SK-N-SH (cell line): ENCODE results near the gene BAIAP2L1. TPM values are rescaled to one million over a fixed set of nuclear protein-coding genes. Genes with fewer than 3 reads are reported as not detected.

Source experiments
- CTCF ChIA-PET: fragments of 300-600, 350-600 bp; formaldehyde crosslinking; extraction: SDS; loops from one replicate; lab custom pipeline; 2021; lab: Yijun Ruan, JAX
- POLR2A ChIA-PET: fragments of 350-600 bp; sonication (Branson Sonifier 250); formaldehyde crosslinking; extraction: SDS; loops from one replicate; lab custom pipeline; 2020; ENCODE audit warnings: antibody characterized with exemption, inconsistent platforms; lab: Yijun Ruan, JAX
- DNase-seq: peaks from one replicate; pipeline ENCODE4 v3.0.0; 2012
- H2AFZ ChIP-seq: fragments of 200-600 bp; sonication (generic); 2 replicates; pipeline ENCODE4 v1.8.1; 2016; ENCODE audit warnings: antibody characterized with exemption, mild to moderate bottlenecking, low read depth
- H3F3A ChIP-seq: fragments of 200-600 bp; sonication (generic); replicated peaks from 2 replicates; pipeline ENCODE3; 2016; ENCODE audit warnings: antibody characterized with exemption, mild to moderate bottlenecking; ENCODE audit not compliant: insufficient read depth
- H3K27ac ChIP-seq, 2 experiments: fragments of 200-500 bp in 1 of 2; fragments of 200-600 bp in 1 of 2; sonication (Bioruptor generic) in 1 of 2; sonication (generic), shearing (Covaris generic) in 1 of 2; 2 replicates each; pipeline versions ENCODE4 v1.5.1 to v1.6.1; 2014 to 2016; ENCODE audit warnings: low read depth in 2 of 2, inconsistent platforms in 1 of 2, low read length in 1 of 2, mild to moderate bottlenecking in 1 of 2, mixed read lengths in 1 of 2
- H3K27me3 ChIP-seq: fragments of 200-600 bp; sonication (generic), shearing (Covaris generic); 2 replicates; pipeline ENCODE4 v1.6.1; 2016; ENCODE audit warnings: mixed run types; ENCODE audit not compliant: insufficient read depth
- H3K36me3 ChIP-seq, 2 experiments: fragments of 200-500 bp in 1 of 2; fragments of 200-600 bp in 1 of 2; sonication (Bioruptor generic) in 1 of 2; sonication (generic) in 1 of 2; replicated peaks in 1 of 2; 2 replicates each; pipeline versions ENCODE3 to v1.5.1; 2014 to 2016; ENCODE audit warnings: low read length in 1 of 2, mild to moderate bottlenecking in 1 of 2; ENCODE audit not compliant: insufficient read depth in 2 of 2, control insufficient read depth in 1 of 2
- H3K4me1 ChIP-seq, 2 experiments: fragments of 200-500 bp in 1 of 2; fragments of 200-600 bp in 1 of 2; sonication (Bioruptor generic) in 1 of 2; sonication (generic), shearing (Covaris generic) in 1 of 2; 2 replicates each; pipeline versions ENCODE4 v1.5.1 to v1.6.1; 2014 to 2016; ENCODE audit warnings: low read depth in 1 of 2, low read length in 1 of 2, mixed run types in 1 of 2; ENCODE audit not compliant: insufficient read depth in 2 of 2, control insufficient read depth in 1 of 2
- H3K4me2 ChIP-seq: fragments of 200-600 bp; sonication (generic), shearing (Covaris generic); 2 replicates; pipeline ENCODE4 v1.6.1; 2017; ENCODE audit warnings: mixed run types
- H3K4me3 ChIP-seq, 2 experiments: fragments of 200-500 bp in 1 of 2; fragments of 200-600 bp in 1 of 2; sonication (Bioruptor generic) in 1 of 2; sonication (generic), shearing (Covaris generic) in 1 of 2; 2 replicates each; pipeline versions ENCODE4 v1.5.1 to v1.8.1; 2014 to 2016; ENCODE audit warnings: low read depth in 2 of 2, inconsistent platforms in 1 of 2, low read length in 1 of 2, mild to moderate bottlenecking in 1 of 2, mixed read lengths in 1 of 2, moderate library complexity in 1 of 2
- H3K79me2 ChIP-seq: fragments of 200-600 bp; sonication (generic); 2 replicates; pipeline ENCODE4 v1.8.1; 2017; ENCODE audit warnings: mild to moderate bottlenecking; ENCODE audit not compliant: insufficient read depth
- H3K9ac ChIP-seq: fragments of 200-600 bp; sonication (generic); 2 replicates; pipeline ENCODE4 v1.6.1; 2017; ENCODE audit warnings: mixed run types
- H3K9me2 ChIP-seq: fragments of 200-600 bp; sonication (generic); 2 replicates; pipeline ENCODE4 v1.6.1; 2017; ENCODE audit warnings: mixed run types
- H3K9me3 ChIP-seq: fragments of 200-600 bp; sonication (generic); 2 replicates; pipeline ENCODE4 v1.6.1; 2017; ENCODE audit warnings: mixed run types, mild to moderate bottlenecking, moderate library complexity
- H4K20me1 ChIP-seq: fragments of 200-600 bp; sonication (generic); 2 replicates; pipeline ENCODE4 v1.6.1; 2017; ENCODE audit warnings: mild to moderate bottlenecking, mixed run types; ENCODE audit not compliant: insufficient read depth
- CHD2 ChIP-seq: fragments of 150-350 bp; IDR thresholded peaks from 2 replicates; pipeline ENCODE4 v1.6.1; 2018; ENCODE audit warnings: low read length; ENCODE audit not compliant: partially characterized antibody
- ELF1 ChIP-seq: IDR thresholded peaks from 2 replicates; pipeline ENCODE4 v1.4.0; 2012
- FOXM1 ChIP-seq: IDR thresholded peaks from 2 replicates; pipeline ENCODE4 v1.4.0; 2012; ENCODE audit warnings: low read depth, mild to moderate bottlenecking
- MXI1 ChIP-seq: IDR thresholded peaks from 2 replicates; pipeline ENCODE4 v1.6.1; 2012; ENCODE audit warnings: mild to moderate bottlenecking, low read depth, low read length, improper control_type of control experiment
- RAD21 ChIP-seq: IDR thresholded peaks from 2 replicates; pipeline ENCODE4 v1.6.1; 2012; ENCODE audit warnings: mild to moderate bottlenecking, low read length
- RCOR1 ChIP-seq: fragments of 150-350 bp; IDR thresholded peaks from 2 replicates; pipeline ENCODE4 v1.6.1; 2017; ENCODE audit warnings: antibody characterized with exemption, low read length
- REST ChIP-seq: IDR thresholded peaks from 2 replicates; pipeline ENCODE4 v1.6.1; 2012; ENCODE audit warnings: mild to moderate bottlenecking, low read depth, low read length, moderate library complexity
- RFX5 ChIP-seq: IDR thresholded peaks from 2 replicates; pipeline ENCODE4 v1.6.1; 2012; ENCODE audit warnings: mild to moderate bottlenecking, improper control_type of control experiment, low read length
- SIN3A ChIP-seq: IDR thresholded peaks from 2 replicates; pipeline ENCODE4 v1.6.1; 2012; ENCODE audit warnings: low read depth, mild to moderate bottlenecking, low read length, moderate library complexity, borderline replicate concordance
- TAF1 ChIP-seq: IDR thresholded peaks from 2 replicates; pipeline ENCODE4 v1.6.1; 2012; ENCODE audit warnings: low read depth, mild to moderate bottlenecking, low read length, moderate library complexity, borderline replicate concordance
- USF1 ChIP-seq: IDR thresholded peaks from 2 replicates; pipeline ENCODE4 v1.4.0; 2012; ENCODE audit warnings: low read depth, borderline replicate concordance
- YY1 ChIP-seq: IDR thresholded peaks from 2 replicates; pipeline ENCODE4 v1.4.0; 2012; ENCODE audit warnings: low read depth, mild to moderate bottlenecking
- WGBS: methylation state at CpG from one replicate; pipeline ENCODE4 v1.1.6; 2017; ENCODE audit warnings: low lambda C conversion rate; 5-methylcytosine and 5-hydroxymethylcytosine counted together
- polyA plus RNA-seq, 3 experiments: library from polyadenylated mRNA; depleted of rRNA; stranded (reverse); fragments of >200 nt; gene quantifications; 2 replicates each; pipeline ENCODE4 v1.2.3, GENCODE V29; 2012
- TF ChIP-seq, protein P1 (sequence below): fragments of 150-350 bp; IDR thresholded peaks from 2 replicates; pipeline ENCODE4 v1.6.1; 2017; ENCODE audit warnings: antibody characterized with exemption, low read length, low read depth, borderline replicate concordance

The BAIAP2L1 gene
- polyA plus RNA-seq, 1 of the 3 experiments (the other 2 are of a cell fraction), result 8.8 TPM

- POLR2A ChIA-PET, result no interaction called here
- H3K9me2 ChIP-seq, result no peaks in the 10 kb centered on the region
These were observed 36.7 kb downstream of the BAIAP2L1 start for GRCh38 chr7:98364220-98364619.

GRCh38 chr7:98362517-98362916, 38.4 kb downstream of the BAIAP2L1 start:
- POLR2A ChIA-PET, result no interaction called here
- no peaks in the 10 kb centered on the region for H3K9me2 ChIP-seq
- 91% methylated on average over 3 of the region's 4 CpGs for WGBS
- no peak overlapping the region for H3K4me3 ChIP-seq
- TF ChIP-seq RFX5 (no peak), MXI1 (no peak), CHD2 (no peak), FOXM1 (no peak), REST (no peak), USF1 (no peak)
- TF ChIP-seq, all 33 proteins: peak for 0
- no peaks in the 10 kb centered on the region for H3K79me2 ChIP-seq
- no peaks in the 10 kb centered on the region for H3K36me3 ChIP-seq
- no peak overlapping the region for H2AFZ ChIP-seq
- H3K9ac ChIP-seq, result no peak overlapping the region
- H3K4me2 ChIP-seq, result no peak overlapping the region
- no peak for DNase-seq
- H4K20me1 ChIP-seq, result no peaks in the 10 kb centered on the region
- H3K27ac ChIP-seq, result no peak overlapping the region
- CTCF ChIA-PET, result no interaction called here
- H3K27me3 ChIP-seq, result no peaks in the 10 kb centered on the region
- peaks cover 12% of the 10 kb centered on the region for H3F3A ChIP-seq
- H3K9me3 ChIP-seq, result no peaks in the 10 kb centered on the region
- H3K4me1 ChIP-seq, result no peaks in the 10 kb centered on the region

More at GRCh38 chr7:98364220-98364619, 36.7 kb downstream of the BAIAP2L1 start:
- H3K27me3 ChIP-seq, result no peaks in the 10 kb centered on the region
- H3K4me1 ChIP-seq, result no peaks in the 10 kb centered on the region
- H3K79me2 ChIP-seq, result no peaks in the 10 kb centered on the region
- H3K36me3 ChIP-seq, result no peaks in the 10 kb centered on the region
- CTCF ChIA-PET, result interaction anchor here (0.8 kb wide), 1 partner anchor 9 kb away, joined by 3 read pairs; no protein-coding TSS in a partner anchor
- H3F3A ChIP-seq, result peaks cover 6% of the 10 kb centered on the region
- DNase-seq, result no peak
- WGBS, result 93% methylated on average over 8 of the region's 8 CpGs
- no peaks in the 10 kb centered on the region for H4K20me1 ChIP-seq
- H3K4me3 ChIP-seq, result no peak overlapping the region
- H3K9ac ChIP-seq, result no peak overlapping the region
- no peak overlapping the region for H3K27ac ChIP-seq
- no peak for TF ChIP-seq ELF1
- TF ChIP-seq, protein P1, sequence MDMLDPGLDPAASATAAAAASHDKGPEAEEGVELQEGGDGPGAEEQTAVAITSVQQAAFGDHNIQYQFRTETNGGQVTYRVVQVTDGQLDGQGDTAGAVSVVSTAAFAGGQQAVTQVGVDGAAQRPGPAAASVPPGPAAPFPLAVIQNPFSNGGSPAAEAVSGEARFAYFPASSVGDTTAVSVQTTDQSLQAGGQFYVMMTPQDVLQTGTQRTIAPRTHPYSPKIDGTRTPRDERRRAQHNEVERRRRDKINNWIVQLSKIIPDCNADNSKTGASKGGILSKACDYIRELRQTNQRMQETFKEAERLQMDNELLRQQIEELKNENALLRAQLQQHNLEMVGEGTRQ, result no peak
- TF ChIP-seq CHD2, result no peak
- no peak for TF ChIP-seq RCOR1
- no peak for TF ChIP-seq YY1
- TF ChIP-seq USF1, result no peak
- no peak for TF ChIP-seq TAF1
- TF ChIP-seq SIN3A, result no peak
- TF ChIP-seq RAD21, result no peak
- TF ChIP-seq, all 33 proteins: peak for 0
- no peaks in the 10 kb centered on the region for H3K9me3 ChIP-seq
- no peak overlapping the region for H3K4me2 ChIP-seq
- H2AFZ ChIP-seq, result no peak overlapping the region
